ENCODE data around the gene EML4.
"Not testable (repeated sequence)": the region's sequence is repeated elsewhere in the genome, so short reads cannot be mapped to it uniquely, and the experiment has no call there.

The EML4 gene

DNA sequence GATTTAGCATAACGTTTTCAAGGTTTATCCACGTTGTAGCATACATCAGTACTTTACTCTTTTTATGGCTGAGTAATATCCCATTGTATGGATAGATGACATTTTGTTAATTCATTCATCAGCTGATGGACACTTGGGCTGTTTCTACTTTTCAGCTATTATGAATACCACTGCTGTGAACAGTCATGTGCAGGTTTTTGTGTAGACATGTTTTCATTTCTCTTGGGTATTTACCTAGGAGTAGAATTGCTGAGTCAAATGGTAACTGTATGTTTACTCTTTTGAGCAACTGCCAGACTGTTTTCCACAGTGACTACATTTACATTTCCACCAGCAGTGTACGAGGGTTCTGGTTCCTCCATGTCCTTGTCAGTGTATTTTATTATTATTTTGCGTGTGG is 158.0 kb downstream of the EML4 start:
- H3K4me3 Mint-ChIP-seq: no peak overlapping the region
- DNase-seq (no peak), ATAC-seq (replicated peaks) (no peak)
- no peaks in the 10 kb centered on the region for H3K27me3 Mint-ChIP-seq
- peaks cover 59% of the 10 kb centered on the region for H3K36me3 Mint-ChIP-seq (ENCODE audit: insufficient read depth)
- H3K27ac Mint-ChIP-seq: peak overlapping the region in 1 of 2 donors; percentile 53
- H3K9me3 Mint-ChIP-seq: no peaks in the 10 kb centered on the region
- peaks cover 0 to 3% of the 10 kb centered on the region in 2 donors for H3K4me1 Mint-ChIP-seq (ENCODE audit: low read depth in 2 of 2)

DNA sequence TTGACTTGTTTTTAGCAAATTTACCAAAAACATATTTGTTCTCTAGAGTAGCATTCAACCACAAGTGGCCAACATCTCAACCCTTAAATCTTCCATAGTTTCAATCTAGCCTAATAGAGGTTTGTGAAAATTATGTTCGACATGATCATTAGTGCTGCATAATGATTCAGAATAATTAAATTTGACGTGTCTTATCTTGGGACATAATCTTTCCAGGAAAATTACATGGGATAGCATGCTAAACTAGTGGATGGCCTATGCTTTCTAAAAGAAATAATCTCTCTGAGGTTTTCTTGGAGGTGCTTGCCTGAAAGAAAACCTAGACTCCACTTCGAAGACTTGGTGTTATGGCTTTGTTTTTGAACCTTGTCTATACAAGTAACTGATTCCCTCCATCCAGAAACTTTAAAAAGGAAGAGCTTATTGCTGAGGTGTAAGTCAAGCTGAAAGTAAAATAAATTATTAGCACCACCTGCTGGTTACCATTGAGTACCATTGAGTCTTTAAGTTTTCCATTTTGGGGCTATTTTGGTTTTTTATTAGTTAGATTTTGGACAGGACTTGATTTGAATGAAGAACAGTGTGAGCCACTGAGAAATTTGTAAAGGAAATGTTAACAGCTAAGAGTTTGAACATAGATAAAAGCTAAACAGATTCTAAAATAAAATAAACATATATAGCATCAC is 159.1 kb downstream of the EML4 start:
- Mint-ChIP-seq H3K36me3 (ENCODE audit: insufficient read depth) (peaks cover 61% of the 10 kb centered on the region), H3K27ac (no peak overlapping the region), H3K4me1 (ENCODE audit: low read depth in 2 of 2) (peaks cover 0 to 3% of the 10 kb centered on the region in 2 donors), H3K9me3 (no peaks in the 10 kb centered on the region), H3K27me3 (no peaks in the 10 kb centered on the region), H3K4me3 (no peak overlapping the region)
- ATAC-seq (replicated peaks) (peak; percentile 56), DNase-seq (no peak)

DNA sequence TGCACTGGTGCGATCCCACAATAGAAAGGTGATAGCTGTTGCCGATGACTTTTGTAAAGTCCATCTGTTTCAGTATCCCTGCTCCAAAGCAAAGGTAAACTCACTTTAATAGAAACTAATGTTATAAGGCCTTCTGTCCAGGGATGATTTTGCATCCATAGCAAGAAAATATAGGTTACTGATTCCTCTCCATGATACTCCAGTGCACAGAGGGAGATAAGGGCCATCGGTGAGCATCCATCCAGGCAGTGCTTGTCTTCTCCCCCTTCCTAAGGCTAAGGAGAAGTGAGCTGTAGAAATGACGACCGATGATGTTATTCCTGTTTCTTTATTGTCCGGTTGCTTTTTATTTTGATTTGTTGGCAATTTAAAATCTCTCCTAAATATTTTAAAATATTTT is 159.8 kb downstream of the EML4 start:
- H3K27ac Mint-ChIP-seq: no peak overlapping the region
- DNase-seq (no peak), ATAC-seq (replicated peaks) (no peak)
- H3K36me3 Mint-ChIP-seq (ENCODE audit: insufficient read depth): peaks cover 61% of the 10 kb centered on the region
- H3K4me3 Mint-ChIP-seq: no peak overlapping the region
- H3K9me3 Mint-ChIP-seq: no peaks in the 10 kb centered on the region
- peaks cover 0 to 4% of the 10 kb centered on the region in 2 donors for H3K4me1 Mint-ChIP-seq (ENCODE audit: low read depth in 2 of 2)
- no peaks in the 10 kb centered on the region for H3K27me3 Mint-ChIP-seq

DNA sequence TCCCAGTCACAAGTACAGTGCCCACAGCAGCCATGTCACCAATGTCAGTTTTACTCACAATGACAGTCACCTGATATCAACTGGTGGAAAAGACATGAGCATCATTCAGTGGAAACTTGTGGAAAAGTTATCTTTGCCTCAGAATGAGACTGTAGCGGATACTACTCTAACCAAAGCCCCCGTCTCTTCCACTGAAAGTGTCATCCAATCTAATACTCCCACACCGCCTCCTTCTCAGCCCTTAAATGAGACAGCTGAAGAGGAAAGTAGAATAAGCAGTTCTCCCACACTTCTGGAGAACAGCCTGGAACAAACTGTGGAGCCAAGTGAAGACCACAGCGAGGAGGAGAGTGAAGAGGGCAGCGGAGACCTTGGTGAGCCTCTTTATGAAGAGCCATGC is 160.6 kb downstream of the EML4 start:
- H3K27ac Mint-ChIP-seq: peak overlapping the region in 1 of 2 donors; percentile 65
- ATAC-seq (replicated peaks) (no peak), DNase-seq (no peak)
- no peaks in the 10 kb centered on the region for H3K9me3 Mint-ChIP-seq
- H3K36me3 Mint-ChIP-seq (ENCODE audit: insufficient read depth): peaks cover 65% of the 10 kb centered on the region
- peaks cover 0 to 4% of the 10 kb centered on the region in 2 donors for H3K4me1 Mint-ChIP-seq (ENCODE audit: low read depth in 2 of 2)
- H3K27me3 Mint-ChIP-seq: no peaks in the 10 kb centered on the region
- H3K4me3 Mint-ChIP-seq: no peak overlapping the region

DNA sequence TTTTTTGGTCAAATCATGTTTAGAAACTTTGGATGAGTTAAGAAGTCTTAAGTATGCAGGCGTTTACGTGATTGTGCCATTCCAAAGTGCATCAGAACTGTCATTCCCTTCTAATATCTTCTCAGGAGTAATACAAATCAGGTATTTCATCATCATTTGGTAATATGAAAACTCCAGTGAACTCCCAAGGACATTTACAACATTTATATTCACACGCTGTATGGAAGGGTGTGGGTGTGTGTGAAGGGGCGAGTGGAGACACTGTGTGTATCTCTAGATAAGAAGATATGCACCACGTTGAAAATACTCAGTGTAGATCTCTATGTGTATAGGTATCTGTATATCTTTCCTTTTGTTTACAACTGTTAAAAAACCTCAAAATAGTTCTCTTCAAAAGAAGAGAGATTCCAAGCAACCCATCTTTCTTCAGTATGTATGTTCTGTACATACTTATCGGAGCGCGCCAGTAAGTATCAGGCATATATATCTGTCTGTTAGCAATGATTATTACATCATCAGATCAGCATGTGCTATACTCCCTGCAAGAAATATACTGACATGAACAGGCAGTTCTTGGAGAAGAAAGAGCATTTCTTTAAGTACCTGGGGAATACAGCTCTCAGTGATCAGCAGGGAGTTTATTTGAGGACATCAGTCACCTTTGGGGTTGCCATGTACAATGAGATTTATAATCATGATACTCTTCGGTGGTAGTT is 162.6 kb downstream of the EML4 start:
- no peak overlapping the region for H3K27ac Mint-ChIP-seq
- H3K9me3 Mint-ChIP-seq: peaks cover 0 to 2% of the 10 kb centered on the region in 2 donors
- no peak overlapping the region for H3K4me3 Mint-ChIP-seq
- H3K4me1 Mint-ChIP-seq (ENCODE audit: low read depth in 2 of 2): peaks cover 4 to 8% of the 10 kb centered on the region in 2 donors
- peaks cover 79% of the 10 kb centered on the region for H3K36me3 Mint-ChIP-seq (ENCODE audit: insufficient read depth)
- DNase-seq: no peak
- no peak for ATAC-seq (replicated peaks)
- H3K27me3 Mint-ChIP-seq: no peaks in the 10 kb centered on the region

DNA sequence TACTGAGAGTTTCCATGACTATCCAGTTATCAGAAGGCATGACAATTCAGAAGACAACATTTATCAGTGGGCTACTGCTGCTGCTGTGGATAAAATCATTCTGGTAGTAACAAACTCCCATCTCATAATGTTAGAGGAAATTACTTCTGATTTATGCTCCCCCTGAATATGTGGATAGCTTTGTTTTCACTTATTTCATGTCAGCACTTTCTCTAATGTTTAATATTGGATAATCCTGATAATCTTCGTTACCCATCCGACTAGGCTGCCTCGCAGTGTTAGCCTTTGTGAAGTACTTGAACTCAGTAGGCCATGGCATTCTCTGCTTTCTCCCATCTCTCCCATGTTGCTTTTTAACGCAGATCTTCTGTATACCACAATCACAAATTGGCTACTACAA is 163.4 kb downstream of the EML4 start:
- H3K27ac Mint-ChIP-seq: no peak overlapping the region

DNA sequence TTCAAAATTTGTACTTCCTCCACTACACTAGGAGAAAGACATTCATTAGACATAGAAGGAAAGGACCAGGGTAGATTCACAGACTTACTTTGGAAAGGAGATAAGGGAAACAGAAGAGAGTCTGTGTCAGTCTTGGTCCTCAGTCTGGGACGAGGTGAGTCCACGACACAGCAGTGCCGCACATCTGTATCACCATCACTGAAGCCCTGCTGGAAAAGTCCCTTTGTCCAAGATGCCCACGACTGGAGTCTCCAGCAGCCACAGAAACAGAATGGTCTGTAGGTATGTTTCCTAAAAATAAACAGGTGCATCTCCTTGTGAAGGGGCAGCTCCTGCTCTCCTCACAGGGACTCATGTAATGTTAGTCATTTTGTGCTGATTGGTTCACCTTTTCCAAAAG is 164.4 kb downstream of the EML4 start:
- Mint-ChIP-seq H3K27me3 (no peaks in the 10 kb centered on the region), H3K9me3 (peaks cover 0 to 2% of the 10 kb centered on the region in 2 donors), H3K4me1 (ENCODE audit: low read depth in 2 of 2) (peaks cover 4 to 7% of the 10 kb centered on the region in 2 donors), H3K27ac (peak overlapping the region in 1 of 2 donors; percentile 77), H3K4me3 (no peak overlapping the region), H3K36me3 (ENCODE audit: insufficient read depth) (peaks cover 83% of the 10 kb centered on the region)
- ATAC-seq (replicated peaks) (no peak), DNase-seq (no peak)

More for the DNA sequence above, 163.4 kb downstream of the EML4 start:
- no peak for DNase-seq
- Mint-ChIP-seq H3K36me3 (ENCODE audit: insufficient read depth) (peaks cover 80% of the 10 kb centered on the region), H3K27me3 (no peaks in the 10 kb centered on the region), H3K4me3 (no peak overlapping the region), H3K4me1 (ENCODE audit: low read depth in 2 of 2) (peaks cover 4 to 6% of the 10 kb centered on the region in 2 donors), H3K9me3 (peaks cover 0 to 2% of the 10 kb centered on the region in 2 donors)
- no peak for ATAC-seq (replicated peaks)

DNA sequence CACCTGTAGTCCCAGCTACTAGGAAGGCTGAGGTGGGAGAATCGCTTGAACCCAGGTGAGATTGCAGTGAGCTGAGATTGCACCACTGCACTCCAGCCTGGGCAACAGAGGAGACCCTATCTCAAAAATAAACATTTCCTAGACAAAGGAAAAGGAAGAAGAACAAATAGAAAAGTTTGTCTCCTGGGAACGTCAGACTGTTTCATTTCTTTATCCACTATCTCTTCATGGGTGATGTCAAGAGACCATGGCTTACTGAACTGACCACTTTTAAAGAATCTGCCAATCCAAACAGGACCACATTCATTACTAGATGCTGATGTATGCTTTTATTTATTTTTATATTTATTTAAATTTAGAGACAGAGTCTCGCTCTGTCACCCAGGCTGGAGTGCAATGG is 165.1 kb downstream of the EML4 start:
- Mint-ChIP-seq H3K27ac (peak overlapping the region in 1 of 2 donors; percentile 77), H3K27me3 (no peaks in the 10 kb centered on the region), H3K4me3 (no peak overlapping the region), H3K36me3 (ENCODE audit: insufficient read depth) (peaks cover 83% of the 10 kb centered on the region), H3K9me3 (peaks cover 0 to 2% of the 10 kb centered on the region in 2 donors), H3K4me1 (ENCODE audit: low read depth in 2 of 2) (peaks cover 4 to 9% of the 10 kb centered on the region in 2 donors)
- no peak for ATAC-seq (replicated peaks)
- no peak for DNase-seq

DNA sequence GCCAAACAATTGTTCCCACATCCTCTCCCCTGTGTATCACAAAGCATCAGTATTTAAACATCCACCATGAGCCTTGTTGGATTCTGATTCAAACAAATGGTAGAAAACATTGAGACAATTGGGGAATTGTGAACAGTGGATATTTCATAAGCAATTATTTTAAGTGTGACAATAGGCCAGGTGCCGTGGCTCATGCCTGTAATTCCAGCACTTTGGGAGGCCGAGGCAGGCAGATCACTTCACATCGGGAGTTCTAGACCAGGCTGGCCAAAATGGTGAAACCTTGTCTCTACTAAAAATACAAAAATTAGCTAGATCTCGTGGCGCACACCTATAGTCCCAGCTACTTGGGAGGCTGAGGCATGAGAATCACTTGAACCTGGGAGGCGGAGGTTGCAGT is 165.7 kb downstream of the EML4 start:
- H3K27me3 Mint-ChIP-seq; H3K27ac Mint-ChIP-seq; H3K9me3 Mint-ChIP-seq; DNase-seq; H3K4me3 Mint-ChIP-seq; ATAC-seq (replicated peaks): not testable (repeated sequence)
- Mint-ChIP-seq H3K36me3 (ENCODE audit: insufficient read depth) (peaks cover 77% of the 10 kb centered on the region), H3K4me1 (ENCODE audit: low read depth in 2 of 2) (peaks cover 4 to 11% of the 10 kb centered on the region in 2 donors)

DNA sequence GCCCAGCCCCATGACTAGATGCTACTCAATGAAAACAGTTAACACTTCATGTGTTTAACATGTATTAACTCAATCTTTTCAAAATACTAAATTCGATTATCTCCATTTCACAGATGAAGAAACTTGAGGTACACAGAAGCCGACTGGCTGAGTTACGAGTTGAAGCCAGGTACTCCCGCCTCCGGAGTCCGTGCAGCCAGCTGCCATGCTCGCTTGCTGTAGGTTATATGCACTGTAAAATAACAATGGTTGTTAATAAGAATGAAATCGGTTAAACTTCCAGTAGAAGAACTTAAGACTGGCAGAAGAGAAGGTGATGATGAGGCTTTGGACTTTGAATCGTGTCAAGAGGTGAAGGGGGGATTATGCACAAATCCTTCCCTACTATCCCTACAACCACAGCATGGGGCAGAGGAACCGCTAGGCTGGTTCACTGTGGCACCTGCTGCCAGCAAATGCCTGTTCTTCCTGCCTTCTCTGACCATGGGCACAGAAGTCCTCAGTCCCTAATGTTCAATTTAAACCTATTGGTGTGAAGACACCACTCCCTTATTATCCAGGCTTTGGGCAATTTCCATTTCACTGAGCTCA is 166.5 kb downstream of the EML4 start:
- DNase-seq: no peak
- Mint-ChIP-seq H3K9me3 (peaks cover 0 to 2% of the 10 kb centered on the region in 2 donors), H3K27ac (peak overlapping the region; percentile 24 to 59), H3K36me3 (ENCODE audit: insufficient read depth) (peaks cover 74% of the 10 kb centered on the region), H3K4me3 (no peak overlapping the region), H3K27me3 (no peaks in the 10 kb centered on the region), H3K4me1 (ENCODE audit: low read depth in 2 of 2) (peaks cover 8 to 17% of the 10 kb centered on the region in 2 donors)
- no peak for ATAC-seq (replicated peaks)

DNA sequence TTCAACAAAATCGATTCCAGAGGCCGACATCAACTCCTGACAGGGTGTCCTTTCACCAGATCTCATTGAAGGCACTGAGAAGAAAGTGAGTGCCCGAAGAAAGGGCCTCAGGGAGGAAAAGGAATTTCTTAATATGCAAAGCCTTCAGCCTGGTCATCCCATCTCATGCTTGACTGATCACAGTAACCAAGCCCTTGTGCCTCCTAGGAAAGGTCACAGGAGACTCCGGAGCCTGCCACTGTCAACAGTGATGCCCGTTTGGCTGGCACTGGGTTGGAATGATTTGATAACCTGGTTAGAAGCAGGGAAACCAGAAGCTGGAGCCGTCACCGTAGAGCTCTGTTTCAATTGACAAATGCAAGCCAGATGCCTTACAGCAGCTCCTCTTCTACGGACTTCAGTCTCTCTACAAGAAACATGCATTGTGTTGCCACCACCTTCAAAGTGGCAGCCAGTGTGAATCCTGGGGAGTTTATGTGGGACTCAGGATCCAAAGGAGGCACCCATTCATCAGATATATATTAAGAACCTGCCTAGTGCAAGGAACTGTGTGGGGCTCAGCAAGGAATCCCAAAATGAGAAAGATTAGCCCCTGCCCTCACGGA is 167.3 kb downstream of the EML4 start:
- Mint-ChIP-seq H3K9me3 (peaks cover 0 to 2% of the 10 kb centered on the region in 2 donors), H3K27me3 (no peaks in the 10 kb centered on the region), H3K27ac (peak overlapping the region; percentile 24 to 59), H3K4me1 (ENCODE audit: low read depth in 2 of 2) (peaks cover 13 to 21% of the 10 kb centered on the region in 2 donors), H3K4me3 (no peak overlapping the region), H3K36me3 (ENCODE audit: insufficient read depth) (peaks cover 73% of the 10 kb centered on the region)
- DNase-seq (no peak), ATAC-seq (replicated peaks) (no peak)

DNA sequence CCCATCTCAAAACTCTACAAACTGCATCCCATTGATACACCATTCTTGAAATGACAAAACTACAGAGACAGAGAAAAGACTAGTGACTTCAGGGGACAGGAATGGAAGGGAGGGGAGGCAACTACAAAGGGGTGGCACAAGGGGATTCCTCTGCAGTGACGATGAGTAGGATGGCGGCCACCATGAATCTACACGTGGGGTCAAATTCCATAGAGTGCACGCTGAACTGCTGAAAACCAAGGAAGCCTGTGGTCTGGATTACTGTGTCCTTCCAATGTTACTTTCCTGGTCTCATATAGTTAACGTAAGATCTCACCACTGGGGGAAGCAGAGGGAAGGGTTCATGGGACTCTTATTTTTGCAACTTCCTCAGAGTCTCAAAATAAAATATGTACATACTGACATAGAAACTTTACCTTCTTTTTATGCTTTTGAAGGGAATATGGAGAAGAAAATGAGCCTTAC is 168.2 kb downstream of the EML4 start:
- peaks cover 20 to 29% of the 10 kb centered on the region in 2 donors for H3K4me1 Mint-ChIP-seq (ENCODE audit: low read depth in 2 of 2)
- no peaks in the 10 kb centered on the region for H3K27me3 Mint-ChIP-seq
- peaks cover 66% of the 10 kb centered on the region for H3K36me3 Mint-ChIP-seq (ENCODE audit: insufficient read depth)
- ATAC-seq (replicated peaks) (no peak), DNase-seq (no peak)
- peak overlapping the region in 1 of 2 donors; percentile 67 for H3K27ac Mint-ChIP-seq
- H3K9me3 Mint-ChIP-seq: peaks cover 0 to 2% of the 10 kb centered on the region in 2 donors
- no peak overlapping the region for H3K4me3 Mint-ChIP-seq

DNA sequence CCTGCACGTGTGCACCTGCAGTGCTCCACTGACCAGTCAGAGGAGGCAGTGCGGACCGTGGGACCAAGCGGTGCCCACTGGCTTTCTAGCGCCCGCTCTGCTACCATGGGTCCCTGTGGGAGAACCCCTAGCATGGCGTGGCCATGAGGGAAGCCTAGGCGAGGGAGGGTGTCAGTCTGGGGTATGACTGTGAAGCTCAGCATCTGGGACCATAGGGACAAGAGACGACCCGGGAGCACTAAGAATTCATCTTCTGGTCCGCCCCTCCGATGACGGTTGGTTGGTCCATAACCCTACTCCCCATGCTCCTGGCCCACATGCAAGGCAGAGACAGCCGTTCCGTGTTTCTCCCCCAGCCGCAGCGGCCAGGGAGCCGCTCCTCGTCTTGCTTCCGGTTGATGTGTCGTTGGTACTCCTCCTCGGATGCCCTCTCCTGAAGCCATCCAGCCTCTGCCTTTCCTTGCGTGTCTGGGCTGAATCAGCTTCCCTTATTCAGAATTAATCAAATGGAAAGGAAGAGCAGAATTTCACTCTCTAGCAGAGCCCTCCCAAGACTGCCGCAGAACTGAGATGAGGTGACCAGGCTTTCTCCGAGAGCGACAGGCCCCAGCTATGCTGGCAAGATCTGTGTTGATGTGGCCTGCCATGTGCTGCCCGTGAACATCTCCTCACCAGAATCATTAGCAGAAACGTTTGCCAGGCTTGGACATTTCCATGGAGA is 168.9 kb downstream of the EML4 start:
- Mint-ChIP-seq H3K27me3 (no peaks in the 10 kb centered on the region), H3K27ac (peak overlapping the region; percentile 63 to 67), H3K4me1 (ENCODE audit: low read depth in 2 of 2) (peaks cover 25 to 31% of the 10 kb centered on the region in 2 donors), H3K9me3 (peaks cover 0 to 2% of the 10 kb centered on the region in 2 donors), H3K36me3 (ENCODE audit: insufficient read depth) (peaks cover 63% of the 10 kb centered on the region), H3K4me3 (no peak overlapping the region)
- DNase-seq (no peak), ATAC-seq (replicated peaks) (no peak)

Data from effector memory CD8-positive, alpha-beta T cell (primary cell).